ENCODE results near the gene GIMD1.

DNA sequence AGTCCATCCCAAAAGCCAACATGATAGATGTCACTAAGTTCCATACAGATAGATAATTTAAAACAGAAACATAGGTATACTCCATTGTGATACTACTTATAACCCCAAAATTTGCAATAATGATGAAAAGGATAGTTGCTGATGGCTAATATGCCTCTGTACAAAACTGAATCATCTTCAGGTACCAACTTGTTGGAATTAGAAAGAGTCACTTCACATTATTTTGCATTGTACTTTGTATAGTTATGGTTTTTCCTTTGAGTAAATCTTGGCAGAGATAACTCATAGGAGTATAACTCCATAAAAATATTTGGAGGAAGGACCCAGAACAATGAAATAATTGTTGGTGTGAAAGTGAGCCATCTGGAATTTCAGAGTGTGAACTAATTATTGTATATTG lies 17.6 kb downstream of the GIMD1 start:
- TF ChIP-seq, protein P1, sequence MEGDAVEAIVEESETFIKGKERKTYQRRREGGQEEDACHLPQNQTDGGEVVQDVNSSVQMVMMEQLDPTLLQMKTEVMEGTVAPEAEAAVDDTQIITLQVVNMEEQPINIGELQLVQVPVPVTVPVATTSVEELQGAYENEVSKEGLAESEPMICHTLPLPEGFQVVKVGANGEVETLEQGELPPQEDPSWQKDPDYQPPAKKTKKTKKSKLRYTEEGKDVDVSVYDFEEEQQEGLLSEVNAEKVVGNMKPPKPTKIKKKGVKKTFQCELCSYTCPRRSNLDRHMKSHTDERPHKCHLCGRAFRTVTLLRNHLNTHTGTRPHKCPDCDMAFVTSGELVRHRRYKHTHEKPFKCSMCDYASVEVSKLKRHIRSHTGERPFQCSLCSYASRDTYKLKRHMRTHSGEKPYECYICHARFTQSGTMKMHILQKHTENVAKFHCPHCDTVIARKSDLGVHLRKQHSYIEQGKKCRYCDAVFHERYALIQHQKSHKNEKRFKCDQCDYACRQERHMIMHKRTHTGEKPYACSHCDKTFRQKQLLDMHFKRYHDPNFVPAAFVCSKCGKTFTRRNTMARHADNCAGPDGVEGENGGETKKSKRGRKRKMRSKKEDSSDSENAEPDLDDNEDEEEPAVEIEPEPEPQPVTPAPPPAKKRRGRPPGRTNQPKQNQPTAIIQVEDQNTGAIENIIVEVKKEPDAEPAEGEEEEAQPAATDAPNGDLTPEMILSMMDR (IDR thresholded peaks at IDR 0.05): no peak
- no peak for TF ChIP-seq POLR2A (IDR thresholded peaks at IDR 0.05)
